Measurements from ENCODE around the gene PLPP3.

GRCh38 chr1:56578963-56579875 lies at the start of gene PLPP3:
- peak; percentile 50 to 53 (median 50) for TF ChIP-seq CTCF (IDR thresholded peaks at IDR 0.05)
- peak; percentile 88 for TF ChIP-seq POLR2A (IDR thresholded peaks at IDR 0.05; ENCODE audit: low read depth)
- no peak for TF ChIP-seq EP300 (IDR thresholded peaks at IDR 0.05)
- peak; percentile 78 to 92 for TF ChIP-seq POLR2AphosphoS5 (IDR thresholded peaks at IDR 0.05)
